A673 (cell line): ENCODE data around the gene DYTN. TPM values are rescaled to one million over a fixed set of nuclear protein-coding genes. Genes with fewer than 3 reads are reported as not detected.

Experiments
- BruUV-seq: library from RNA; stranded (reverse); fragments of 400-500 nt; replicated peaks from 2 replicates; lab custom pipeline; 2021; lab: Mats Ljungman, UMichigan
- CTCF ChIA-PET: fragments of 300-600 bp; sonication (Branson Sonifier 250); formaldehyde crosslinking; loops from one replicate; lab custom pipeline; 2022; ENCODE audit warnings: antibody characterized with exemption; lab: Charles Lee
- POLR2A ChIA-PET: fragments of 300-600 bp; sonication (Branson Sonifier 250); formaldehyde crosslinking; loops from one replicate; lab custom pipeline; 2022; ENCODE audit warnings: antibody characterized with exemption; ENCODE audit not compliant: low non-redundant PET; lab: Charles Lee
- DNase-seq: peaks from one replicate; pipeline ENCODE4 v3.0.0-alpha.2; 2015; ENCODE audit warnings: low spot score
- H3K27ac ChIP-seq: fragments of 200-600 bp; sonication (generic); 2 replicates; pipeline ENCODE4 v1.5.1; 2016; ENCODE audit warnings: mixed run types, low read depth, mild to moderate bottlenecking, mixed read lengths, antibody characterized with exemption, low read length; ENCODE audit not compliant: poor library complexity, severe bottlenecking
- H3K27me3 ChIP-seq: fragments of 200-600 bp; sonication (generic); replicated peaks from 2 replicates; pipeline ENCODE4 v1.6.1; 2017; ENCODE audit warnings: mixed run types, low read depth, mild to moderate bottlenecking, mixed read lengths, antibody characterized with exemption, low read length; ENCODE audit not compliant: insufficient read depth, poor library complexity
- H3K36me3 ChIP-seq: fragments of 200-600 bp; sonication (generic); 2 replicates; pipeline ENCODE4 v1.6.1; 2016; ENCODE audit warnings: mixed run types, mild to moderate bottlenecking, mixed read lengths, antibody characterized with exemption, low read length; ENCODE audit not compliant: insufficient read depth, poor library complexity, severe bottlenecking
- H3K4me1 ChIP-seq: fragments of 200-600 bp; sonication (generic); 2 replicates; pipeline ENCODE4 v1.6.1; 2017; ENCODE audit warnings: mixed run types, mild to moderate bottlenecking, mixed read lengths, antibody characterized with exemption, low read length; ENCODE audit not compliant: insufficient read depth, poor library complexity, severe bottlenecking
- H3K4me3 ChIP-seq: fragments of 200-600 bp; sonication (generic); 2 replicates; pipeline ENCODE4 v1.5.1; 2016; ENCODE audit warnings: low read depth, mixed run types, mild to moderate bottlenecking, mixed read lengths, low read length; ENCODE audit not compliant: poor library complexity, severe bottlenecking
- H3K9me3 ChIP-seq: fragments of 200-600 bp; sonication (generic); 2 replicates; pipeline ENCODE4 v1.6.1; 2016; ENCODE audit warnings: mixed run types, low read depth, mild to moderate bottlenecking, mixed read lengths, antibody characterized with exemption, low read length; ENCODE audit not compliant: poor library complexity, severe bottlenecking
- CTCF ChIP-seq: fragments of 300-800, 200-600 bp; sonication (generic); conservative IDR thresholded peaks from 2 replicates; pipeline ENCODE4 v1.5.1; 2017; ENCODE audit warnings: low read depth, mild to moderate bottlenecking, antibody characterized with exemption, low read length, moderate library complexity, mixed read lengths
- EZH2 ChIP-seq: fragments of 200-600 bp; sonication (generic); IDR thresholded peaks from 2 replicates; pipeline ENCODE4 v1.6.1; 2017; ENCODE audit warnings: borderline replicate concordance, low read depth, mild to moderate bottlenecking, mixed read lengths, antibody characterized with exemption, low read length; ENCODE audit not compliant: poor library complexity, severe bottlenecking
- intact Hi-C: fragments of 100-400 bp; cut with micrococcal nuclease; formaldehyde crosslinking; loops from one replicate; pipeline ENCODE4 v1.10.0; 2022; ENCODE audit not compliant: unreplicated experiment
- total RNA-seq: library from RNA; stranded (reverse); gene quantifications from 2 replicates; pipeline ENCODE4 v1.2.3, GENCODE V29; 2021

DYTN gene
- total RNA-seq, 1 experiment from 2014 or later, result not detected

GRCh38 chr2:206626108-206626507, 92.1 kb downstream of the DYTN start:
- BruUV-seq, result no TSS peak
- Histone ChIP-seq H3K27ac (no peak overlapping the region), H3K36me3 (no peaks in the 10 kb centered on the region), H3K27me3 (peaks cover 31% of the 10 kb centered on the region), H3K9me3 (no peaks in the 10 kb centered on the region), H3K4me3 (no peak overlapping the region), H3K4me1 (no peaks in the 10 kb centered on the region)
- TF ChIP-seq CTCF (no peak), EZH2 (no peak)
- ChIA-PET CTCF (no interaction called here), POLR2A (no interaction called here)
- no peak for DNase-seq
- intact Hi-C loops, result no loop called here

GRCh38 chr2:206619011-206619410, 99.2 kb downstream of the DYTN start:
- ChIA-PET POLR2A (no interaction called here), CTCF (no interaction called here)
- Histone ChIP-seq H3K4me1 (no peaks in the 10 kb centered on the region), H3K4me3 (no peak overlapping the region), H3K27ac (no peak overlapping the region), H3K9me3 (no peaks in the 10 kb centered on the region), H3K36me3 (no peaks in the 10 kb centered on the region), H3K27me3 (no peaks in the 10 kb centered on the region)
- TF ChIP-seq EZH2 (no peak), CTCF (no peak)
- DNase-seq, result no peak
- intact Hi-C loops, result no loop called here
- no TSS peak for BruUV-seq

- no peaks in the 10 kb centered on the region for H3K36me3 ChIP-seq
- no peak for DNase-seq
- no peaks in the 10 kb centered on the region for H3K27me3 ChIP-seq
- H3K4me3 ChIP-seq, result no peak overlapping the region
- H3K27ac ChIP-seq, result no peak overlapping the region
- no TSS peak for BruUV-seq
- CTCF ChIA-PET, result no interaction called here
- no peaks in the 10 kb centered on the region for H3K9me3 ChIP-seq
- POLR2A ChIA-PET, result no interaction called here
- H3K4me1 ChIP-seq, result no peaks in the 10 kb centered on the region
- intact Hi-C loops, result no loop called here
- no peak for TF ChIP-seq EZH2
- TF ChIP-seq CTCF, result no peak
Observed at GRCh38 chr2:206616151-206616550, 102.0 kb downstream of the DYTN start.
